ENCODE data around the gene ARAP1. TPM values are rescaled to one million over a fixed set of nuclear protein-coding genes. Genes with fewer than 3 reads are reported as not detected.

ARAP1 gene
- total and polyA plus RNA-seq, 10 donors, result 76.7 to 365 (median 270) TPM

- H3K36me3 ChIP-seq, result peaks cover 0 to 100% (median 98%) of the 10 kb centered on the region in 6 donors
- WGBS, 5 donors, result 63 to 85% (median 81%) methylated on average over 4 to 13 of the region's 13 CpGs
- no peaks in the 10 kb centered on the region for H3K9me3 ChIP-seq
- intact Hi-C loops (cut with DNase I; ENCODE audit: low total_unique reads), result no loop called here
- H3K4me1 ChIP-seq, result peaks cover 0 to 57% (median 3%) of the 10 kb centered on the region in 6 donors
- no peak for DNase-seq
- no peak overlapping the region for H3K4me3 ChIP-seq
- TF ChIP-seq POLR2A (IDR thresholded peaks at IDR 0.05), result no peak
- no peak for TF ChIP-seq CTCF (IDR thresholded peaks at IDR 0.05 in 8 of 11, conservative IDR thresholded peaks at IDR 0.05 in 3 of 11)
- peak; percentile 24 to 75 (median 27) for TF ChIP-seq POLR2AphosphoS5 (IDR thresholded peaks at IDR 0.05)
- no peaks in the 10 kb centered on the region for H3K27me3 ChIP-seq (replicated peaks in 1 of 7)
- H3K27ac ChIP-seq, result peak overlapping the region in 6 of 8 donors; percentile 7 to 69 (median 54)
Measured at GRCh38 chr11:72704028-72704782, 48.0 kb downstream of the ARAP1 start.

GRCh38 chr11:72703267-72704008, 48.8 kb downstream of the ARAP1 start:
- peaks cover 0 to 100% (median 98%) of the 10 kb centered on the region in 6 donors for H3K36me3 ChIP-seq
- no peaks in the 10 kb centered on the region for H3K9me3 ChIP-seq
- 57 to 83% (median 78%) methylated on average over 9 to 11 of the region's 11 CpGs for WGBS, 5 donors
- no peak overlapping the region for H3K4me3 ChIP-seq
- peaks cover 0 to 57% (median 3%) of the 10 kb centered on the region in 6 donors for H3K4me1 ChIP-seq
- intact Hi-C loops (cut with DNase I; ENCODE audit: low total_unique reads), result no loop called here
- no peak for TF ChIP-seq POLR2A (IDR thresholded peaks at IDR 0.05)
- TF ChIP-seq POLR2AphosphoS5 (IDR thresholded peaks at IDR 0.05), result peak; percentile 18 to 62 (median 61)
- TF ChIP-seq CTCF (IDR thresholded peaks at IDR 0.05 in 8 of 11, conservative IDR thresholded peaks at IDR 0.05 in 3 of 11), result no peak
- H3K27me3 ChIP-seq (replicated peaks in 1 of 7), result no peaks in the 10 kb centered on the region
- no peak for DNase-seq
- H3K27ac ChIP-seq, result peak overlapping the region in 5 of 8 donors; percentile 45 to 69 (median 57)

- H3K9me3 ChIP-seq, result no peaks in the 10 kb centered on the region
Measured at GRCh38 chr11:72702577-72703241, 49.5 kb downstream of the ARAP1 start.

More at GRCh38 chr11:72702577-72703241, 49.5 kb downstream of the ARAP1 start:
- Histone ChIP-seq H3K27ac (peak overlapping the region in 5 of 8 donors; percentile 45 to 72 (median 66)), H3K4me3 (peak overlapping the region in 5 of 8 donors; percentile 1 to 31 (median 23)), H3K27me3 (replicated peaks in 1 of 7) (no peaks in the 10 kb centered on the region), H3K4me1 (peaks cover 0 to 56% (median 3%) of the 10 kb centered on the region in 6 donors), H3K36me3 (peaks cover 1 to 100% (median 98%) of the 10 kb centered on the region in 6 donors)
- TF ChIP-seq POLR2AphosphoS5 (IDR thresholded peaks at IDR 0.05) (peak in 1 of 3 donors; percentile 2), CTCF (IDR thresholded peaks at IDR 0.05 in 8 of 11, conservative IDR thresholded peaks at IDR 0.05 in 3 of 11) (no peak)
- intact Hi-C loops (cut with DNase I; ENCODE audit: low total_unique reads), result no loop called here
- WGBS, 5 donors, result 86 to 92% (median 88%) methylated on average over 11 to 15 of the region's 15 CpGs
- no peak for DNase-seq

Measured in spleen (tissue), 11 donors.